ENCODE measurements around the gene KLHL2.
"Not testable (repeated sequence)": the region's sequence is repeated elsewhere in the genome, so short reads cannot be mapped to it uniquely, and the experiment has no call there.

DNA sequence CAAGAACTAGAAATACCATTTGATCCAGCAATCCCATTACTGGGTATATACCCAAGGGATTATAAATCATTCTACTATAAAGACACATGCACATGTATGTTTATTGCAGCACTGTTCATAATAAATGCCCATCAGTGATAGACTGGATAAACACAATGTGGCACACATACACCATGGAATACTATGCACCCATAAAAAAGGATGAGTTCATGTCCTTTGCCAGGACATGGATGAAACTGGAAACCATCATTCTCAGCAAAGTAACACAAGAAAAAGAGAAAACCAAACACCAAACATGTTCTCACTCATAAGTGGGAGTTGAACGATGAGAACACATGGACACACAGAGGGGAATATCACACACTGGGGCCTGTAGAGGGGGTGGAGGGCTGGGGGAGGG, 40.5 kb upstream of the KLHL2 start:
- not testable (repeated sequence) for TF ChIP-seq CTCF, POLR2A (IDR thresholded peaks at IDR 0.05)

Measured in body of pancreas (tissue), 4 donors.